OCI-LY1 (cell line): ENCODE results near the gene CHGA.

Source experiments
- H2AFZ ChIP-seq: fragments of 200-600 bp; sonication (generic), shearing (Covaris generic); 2 replicates; pipeline ENCODE4 v1.6.0; 2014; ENCODE audit warnings: antibody characterized with exemption, mild to moderate bottlenecking, low read length
- H3F3A ChIP-seq: fragments of 200-600 bp; sonication (generic), shearing (Covaris generic); 2 replicates; pipeline ENCODE4 v1.6.0; 2014; ENCODE audit warnings: mild to moderate bottlenecking, antibody characterized with exemption, low read length, moderate library complexity; ENCODE audit not compliant: insufficient read depth
- H3K27ac ChIP-seq: fragments of 200-600 bp; sonication (generic); 2 replicates; pipeline ENCODE4 v1.5.1; 2014; ENCODE audit warnings: low read length, mixed run types, mild to moderate bottlenecking, low read depth; ENCODE audit not compliant: poor library complexity, severe bottlenecking
- H3K27me3 ChIP-seq: fragments of 200-600 bp; sonication (generic); 2 replicates; pipeline ENCODE4 v1.6.0; 2014; ENCODE audit warnings: antibody characterized with exemption, mild to moderate bottlenecking, low read length, moderate library complexity; ENCODE audit not compliant: insufficient read depth
- H3K36me3 ChIP-seq: fragments of 200-600 bp; sonication (generic); 2 replicates; pipeline ENCODE4 v1.6.1; 2014; ENCODE audit warnings: mild to moderate bottlenecking, antibody characterized with exemption, low read length, moderate library complexity, mixed read lengths; ENCODE audit not compliant: insufficient read depth
- H3K4me1 ChIP-seq: fragments of 200-600 bp; sonication (generic); 2 replicates; pipeline ENCODE4 v1.5.1; 2014; ENCODE audit warnings: mild to moderate bottlenecking, low read length, moderate library complexity; ENCODE audit not compliant: insufficient read depth, severe bottlenecking
- H3K4me2 ChIP-seq: fragments of 200-600 bp; sonication (generic), shearing (Covaris generic); 2 replicates; pipeline ENCODE4 v1.6.1; 2014; ENCODE audit warnings: low read length
- H3K4me3 ChIP-seq: fragments of 200-600 bp; sonication (generic); 2 replicates; pipeline ENCODE4 v1.5.1; 2014; ENCODE audit warnings: low read length, low read depth, mild to moderate bottlenecking, mixed read lengths; ENCODE audit not compliant: poor library complexity, severe bottlenecking
- H3K79me2 ChIP-seq: fragments of 200-600 bp; shearing (Covaris generic); 2 replicates; pipeline ENCODE4 v1.6.1; 2016; ENCODE audit warnings: mixed run types, low read length, mixed read lengths; ENCODE audit not compliant: insufficient read depth
- H3K9ac ChIP-seq: fragments of 200-600 bp; sonication (generic), shearing (Covaris generic); 2 replicates; pipeline ENCODE4 v1.6.1; 2014; ENCODE audit warnings: mild to moderate bottlenecking, low read length, mixed read lengths
- H3K9me2 ChIP-seq: fragments of 200-600 bp; sonication (generic), shearing (Covaris generic); 2 replicates; pipeline ENCODE4 v1.6.1; 2014; ENCODE audit warnings: low read depth, mild to moderate bottlenecking, low read length, mixed read lengths
- H3K9me3 ChIP-seq: fragments of 200-600 bp; shearing (Covaris generic); 2 replicates; pipeline ENCODE4 v1.6.1; 2014; ENCODE audit warnings: low read length, mixed read lengths
- H4K20me1 ChIP-seq: fragments of 200-600 bp; sonication (generic), shearing (Covaris generic); 2 replicates; pipeline ENCODE4 v1.6.0; 2016; ENCODE audit warnings: mild to moderate bottlenecking, low read length; ENCODE audit not compliant: insufficient read depth
- EZH2 ChIP-seq: fragments of 200-600 bp; sonication (generic), shearing (Covaris generic); IDR thresholded peaks from 2 replicates; pipeline ENCODE4 v1.8.0; 2017; ENCODE audit warnings: borderline replicate concordance, mixed run types, mild to moderate bottlenecking, antibody characterized with exemption, low read length, moderate library complexity, mixed read lengths
- TF ChIP-seq, protein P1 (sequence below): fragments of 200-600 bp; sonication (generic), shearing (Covaris generic); IDR thresholded peaks from 2 replicates; pipeline ENCODE4 v1.5.1; 2017; ENCODE audit warnings: mild to moderate bottlenecking, antibody characterized with exemption, low read length, moderate library complexity, mixed read lengths

CHGA gene

GRCh38 chr14:92942976-92943710 is 20.2 kb downstream of the CHGA start:
- no peak overlapping the region for H3K9ac ChIP-seq
- H3K9me2 ChIP-seq: no peaks in the 10 kb centered on the region
- no peaks in the 10 kb centered on the region for H3K36me3 ChIP-seq
- no peaks in the 10 kb centered on the region for H4K20me1 ChIP-seq
- H3F3A ChIP-seq: no peaks in the 10 kb centered on the region
- no peak for TF ChIP-seq EZH2
- TF ChIP-seq, protein P1, sequence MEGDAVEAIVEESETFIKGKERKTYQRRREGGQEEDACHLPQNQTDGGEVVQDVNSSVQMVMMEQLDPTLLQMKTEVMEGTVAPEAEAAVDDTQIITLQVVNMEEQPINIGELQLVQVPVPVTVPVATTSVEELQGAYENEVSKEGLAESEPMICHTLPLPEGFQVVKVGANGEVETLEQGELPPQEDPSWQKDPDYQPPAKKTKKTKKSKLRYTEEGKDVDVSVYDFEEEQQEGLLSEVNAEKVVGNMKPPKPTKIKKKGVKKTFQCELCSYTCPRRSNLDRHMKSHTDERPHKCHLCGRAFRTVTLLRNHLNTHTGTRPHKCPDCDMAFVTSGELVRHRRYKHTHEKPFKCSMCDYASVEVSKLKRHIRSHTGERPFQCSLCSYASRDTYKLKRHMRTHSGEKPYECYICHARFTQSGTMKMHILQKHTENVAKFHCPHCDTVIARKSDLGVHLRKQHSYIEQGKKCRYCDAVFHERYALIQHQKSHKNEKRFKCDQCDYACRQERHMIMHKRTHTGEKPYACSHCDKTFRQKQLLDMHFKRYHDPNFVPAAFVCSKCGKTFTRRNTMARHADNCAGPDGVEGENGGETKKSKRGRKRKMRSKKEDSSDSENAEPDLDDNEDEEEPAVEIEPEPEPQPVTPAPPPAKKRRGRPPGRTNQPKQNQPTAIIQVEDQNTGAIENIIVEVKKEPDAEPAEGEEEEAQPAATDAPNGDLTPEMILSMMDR: no peak
- no peak overlapping the region for H3K4me2 ChIP-seq
- H3K27ac ChIP-seq: no peak overlapping the region
- no peaks in the 10 kb centered on the region for H3K9me3 ChIP-seq
- no peak overlapping the region for H3K4me3 ChIP-seq
- H3K4me1 ChIP-seq: no peaks in the 10 kb centered on the region
- no peak overlapping the region for H2AFZ ChIP-seq
- H3K27me3 ChIP-seq: no peaks in the 10 kb centered on the region
- H3K79me2 ChIP-seq: no peaks in the 10 kb centered on the region

GRCh38 chr14:92943855-92944570 is 21.1 kb downstream of the CHGA start:
- TF ChIP-seq EZH2: no peak
- TF ChIP-seq, protein P1: no peak
- no peak overlapping the region for H3K9ac ChIP-seq
- no peaks in the 10 kb centered on the region for H3K9me3 ChIP-seq
- no peak overlapping the region for H3K4me2 ChIP-seq
- H4K20me1 ChIP-seq: no peaks in the 10 kb centered on the region
- H3K9me2 ChIP-seq: no peaks in the 10 kb centered on the region
- H2AFZ ChIP-seq: no peak overlapping the region
- H3K27me3 ChIP-seq: no peaks in the 10 kb centered on the region
- no peak overlapping the region for H3K4me3 ChIP-seq
- no peaks in the 10 kb centered on the region for H3K79me2 ChIP-seq
- no peaks in the 10 kb centered on the region for H3K36me3 ChIP-seq
- no peaks in the 10 kb centered on the region for H3F3A ChIP-seq
- H3K4me1 ChIP-seq: no peaks in the 10 kb centered on the region
- H3K27ac ChIP-seq: no peak overlapping the region

- H3F3A ChIP-seq: no peaks in the 10 kb centered on the region
- no peaks in the 10 kb centered on the region for H3K9me3 ChIP-seq
- no peaks in the 10 kb centered on the region for H3K4me1 ChIP-seq
- no peaks in the 10 kb centered on the region for H3K79me2 ChIP-seq
- H3K36me3 ChIP-seq: no peaks in the 10 kb centered on the region
- no peak overlapping the region for H2AFZ ChIP-seq
- no peak overlapping the region for H3K27ac ChIP-seq
- no peak overlapping the region for H3K4me2 ChIP-seq
- no peak overlapping the region for H3K9ac ChIP-seq
- no peaks in the 10 kb centered on the region for H3K9me2 ChIP-seq
- H4K20me1 ChIP-seq: no peaks in the 10 kb centered on the region
- TF ChIP-seq EZH2: no peak
- TF ChIP-seq, protein P1: no peak
- no peak overlapping the region for H3K4me3 ChIP-seq
- H3K27me3 ChIP-seq: no peaks in the 10 kb centered on the region
These were observed 22.0 kb downstream of the CHGA start for GRCh38 chr14:92944976-92945375.
